ENCODE results near the gene DGKQ. TPM values are rescaled to one million over a fixed set of nuclear protein-coding genes. Genes with fewer than 3 reads are reported as not detected.

Gene DGKQ
- total and polyA plus RNA-seq, 2 of the 8 experiments (the other 6 are each of a cell fraction or from before 2014, with no cell fraction given) = 7.3 to 9.7 TPM

GRCh38 chr4:925771-926500, 47.4 kb downstream of the DGKQ start (continued):
- no peak for TF ChIP-seq CTCF (IDR thresholded peaks at IDR 0.05; ENCODE audit: control extremely low read depth in 1 of 3, insufficient read depth in 1 of 3, low read depth in 1 of 3, low read length in 3 of 3)
- no peak for TF ChIP-seq POLR2AphosphoS5 (IDR thresholded peaks at IDR 0.05; ENCODE audit: low read depth, low read length)
- no peak for TF ChIP-seq JUN (IDR thresholded peaks at IDR 0.05; ENCODE audit: low read depth, low read length)
- no peak for TF ChIP-seq GABPA (IDR thresholded peaks at IDR 0.05; ENCODE audit: borderline replicate concordance, insufficient read depth, low read length)
- no peak for TF ChIP-seq ASH2L (IDR thresholded peaks at IDR 0.05; ENCODE audit: low read length)
- no peak for TF ChIP-seq EGR1 (IDR thresholded peaks at IDR 0.05; ENCODE audit: borderline replicate concordance, low read depth, low read length)

Measured in H1 (cell line).